ENCODE data around the gene NYAP1. TPM values are rescaled to one million over a fixed set of nuclear protein-coding genes. Genes with fewer than 3 reads are reported as not detected.

The NYAP1 gene
- total RNA-seq, 1 donor: under 0.01 TPM

GRCh38 chr7:100455206-100455605 lies 28.5 kb upstream of the NYAP1 start:
- Histone ChIP-seq H3K4me3 (ENCODE audit: insufficient read depth, low read length) (no peak overlapping the region), H3K27ac (ENCODE audit: low read depth, low read length) (no peak overlapping the region), H3K27me3 (ENCODE audit: insufficient read depth, low read length) (no peaks in the 10 kb centered on the region), H3K79me2 (ENCODE audit: insufficient read depth, low read length) (no peaks in the 10 kb centered on the region), H3K9me3 (ENCODE audit: low read depth, low read length) (no peaks in the 10 kb centered on the region), H4K20me1 (ENCODE audit: insufficient read depth, low read length) (no peaks in the 10 kb centered on the region), H3K4me2 (ENCODE audit: insufficient read depth, low read length) (no peak overlapping the region), H3K36me3 (ENCODE audit: insufficient read depth, low read length) (peaks cover 7% of the 10 kb centered on the region), H3K4me1 (ENCODE audit: insufficient read depth, low read length) (no peaks in the 10 kb centered on the region), H2AFZ (ENCODE audit: low read length) (no peak overlapping the region)
- TF ChIP-seq, protein P1, sequence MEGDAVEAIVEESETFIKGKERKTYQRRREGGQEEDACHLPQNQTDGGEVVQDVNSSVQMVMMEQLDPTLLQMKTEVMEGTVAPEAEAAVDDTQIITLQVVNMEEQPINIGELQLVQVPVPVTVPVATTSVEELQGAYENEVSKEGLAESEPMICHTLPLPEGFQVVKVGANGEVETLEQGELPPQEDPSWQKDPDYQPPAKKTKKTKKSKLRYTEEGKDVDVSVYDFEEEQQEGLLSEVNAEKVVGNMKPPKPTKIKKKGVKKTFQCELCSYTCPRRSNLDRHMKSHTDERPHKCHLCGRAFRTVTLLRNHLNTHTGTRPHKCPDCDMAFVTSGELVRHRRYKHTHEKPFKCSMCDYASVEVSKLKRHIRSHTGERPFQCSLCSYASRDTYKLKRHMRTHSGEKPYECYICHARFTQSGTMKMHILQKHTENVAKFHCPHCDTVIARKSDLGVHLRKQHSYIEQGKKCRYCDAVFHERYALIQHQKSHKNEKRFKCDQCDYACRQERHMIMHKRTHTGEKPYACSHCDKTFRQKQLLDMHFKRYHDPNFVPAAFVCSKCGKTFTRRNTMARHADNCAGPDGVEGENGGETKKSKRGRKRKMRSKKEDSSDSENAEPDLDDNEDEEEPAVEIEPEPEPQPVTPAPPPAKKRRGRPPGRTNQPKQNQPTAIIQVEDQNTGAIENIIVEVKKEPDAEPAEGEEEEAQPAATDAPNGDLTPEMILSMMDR (IDR thresholded peaks at IDR 0.05; ENCODE audit: extremely low read depth, low read depth, low read length): no peak
- no peak for DNase-seq (ENCODE audit: insufficient read length, low spot score, missing footprints)

DNA sequence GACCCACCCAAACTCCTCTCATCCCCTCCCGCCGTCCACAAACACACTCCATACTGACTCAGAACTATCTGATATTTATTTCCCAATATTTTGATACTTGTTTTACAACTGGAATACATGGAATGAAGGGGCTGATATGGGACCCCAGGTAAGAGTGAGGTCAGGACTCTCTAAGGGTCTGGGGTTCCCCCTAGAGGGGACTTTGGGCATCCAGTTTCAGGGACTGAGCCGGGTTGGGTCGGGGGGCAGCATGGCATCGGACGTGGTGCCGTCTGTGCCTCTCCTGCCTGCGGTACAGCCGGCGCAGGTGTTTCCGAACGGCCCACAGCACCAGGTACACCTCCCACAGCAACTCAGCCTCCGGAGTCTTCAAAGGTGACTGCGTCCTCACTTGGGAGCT lies 27.2 kb upstream of the NYAP1 start:
- DNase-seq (ENCODE audit: insufficient read length, low spot score, missing footprints): no peak
- Histone ChIP-seq H3K79me2 (ENCODE audit: insufficient read depth, low read length) (no peaks in the 10 kb centered on the region), H3K27ac (ENCODE audit: low read depth, low read length) (no peak overlapping the region), H3K36me3 (ENCODE audit: insufficient read depth, low read length) (peaks cover 7% of the 10 kb centered on the region), H3K4me3 (ENCODE audit: insufficient read depth, low read length) (no peak overlapping the region), H3K4me2 (ENCODE audit: insufficient read depth, low read length) (no peak overlapping the region), H3K9me3 (ENCODE audit: low read depth, low read length) (no peaks in the 10 kb centered on the region), H4K20me1 (ENCODE audit: insufficient read depth, low read length) (no peaks in the 10 kb centered on the region), H3K4me1 (ENCODE audit: insufficient read depth, low read length) (no peaks in the 10 kb centered on the region), H2AFZ (ENCODE audit: low read length) (no peak overlapping the region), H3K27me3 (ENCODE audit: insufficient read depth, low read length) (no peaks in the 10 kb centered on the region)
- TF ChIP-seq, protein P1 (IDR thresholded peaks at IDR 0.05; ENCODE audit: extremely low read depth, low read depth, low read length): no peak

- no peaks in the 10 kb centered on the region for H3K27me3 ChIP-seq (ENCODE audit: insufficient read depth, low read length)
- no peak overlapping the region for H3K27ac ChIP-seq (ENCODE audit: low read depth, low read length)
- TF ChIP-seq, protein P1 (IDR thresholded peaks at IDR 0.05; ENCODE audit: extremely low read depth, low read depth, low read length): no peak
- no peaks in the 10 kb centered on the region for H3K4me1 ChIP-seq (ENCODE audit: insufficient read depth, low read length)
- no peak for DNase-seq (ENCODE audit: insufficient read length, low spot score, missing footprints)
- H4K20me1 ChIP-seq (ENCODE audit: insufficient read depth, low read length): no peaks in the 10 kb centered on the region
- no peaks in the 10 kb centered on the region for H3K9me3 ChIP-seq (ENCODE audit: low read depth, low read length)
- H3K79me2 ChIP-seq (ENCODE audit: insufficient read depth, low read length): no peaks in the 10 kb centered on the region
- H3K4me2 ChIP-seq (ENCODE audit: insufficient read depth, low read length): no peak overlapping the region
- no peak overlapping the region for H2AFZ ChIP-seq (ENCODE audit: low read length)
- H3K4me3 ChIP-seq (ENCODE audit: insufficient read depth, low read length): no peak overlapping the region
- H3K36me3 ChIP-seq (ENCODE audit: insufficient read depth, low read length): peaks cover 7% of the 10 kb centered on the region
These were observed 26.7 kb upstream of the NYAP1 start for GRCh38 chr7:100457033-100457432.

DNA sequence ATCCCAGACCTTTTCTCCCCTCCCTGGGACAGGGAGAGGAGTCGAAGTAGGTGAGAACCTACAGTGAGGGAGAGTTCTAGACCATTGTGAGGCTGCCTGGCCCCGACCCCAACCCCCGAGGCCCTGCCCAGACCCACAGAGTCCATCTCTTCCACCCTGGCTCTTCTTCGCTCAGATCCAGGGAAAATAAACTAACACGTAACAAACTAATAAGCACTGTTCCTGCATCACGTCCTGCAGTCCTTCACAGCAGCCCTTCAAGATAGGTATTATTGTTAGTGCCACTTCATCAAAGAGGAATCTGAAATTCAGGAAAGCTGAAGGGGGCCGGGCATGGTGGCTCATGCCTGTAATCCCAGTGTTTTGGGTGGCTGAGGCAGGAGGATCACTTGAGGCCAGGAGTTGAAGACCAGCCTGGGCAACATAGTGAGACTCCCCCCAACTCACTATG lies 19.5 kb upstream of the NYAP1 start, which contains the start of gene SPACDR:
Gene SPACDR, minus strand, starts transcription at position 51 of the 451 bp plus-strand sequence. CDS start 235 bp downstream, outside the sequence.
- peaks cover 2% of the 10 kb centered on the region for H4K20me1 ChIP-seq (ENCODE audit: insufficient read depth, low read length)
- no peak within 1 kb of the TSS for H3K4me2 ChIP-seq (ENCODE audit: insufficient read depth, low read length)
- DNase-seq (ENCODE audit: insufficient read length, low spot score, missing footprints): peak; percentile 77
- TF ChIP-seq, protein P1 (IDR thresholded peaks at IDR 0.05; ENCODE audit: extremely low read depth, low read depth, low read length): no peak
- no peak within 1 kb of the TSS for H3K4me3 ChIP-seq (ENCODE audit: insufficient read depth, low read length)
- no peaks in the 10 kb centered on the region for H3K9me3 ChIP-seq (ENCODE audit: low read depth, low read length)
- peaks cover 5% of the 10 kb centered on the region for H3K36me3 ChIP-seq (ENCODE audit: insufficient read depth, low read length)
- no peak within 1 kb of the TSS for H2AFZ ChIP-seq (ENCODE audit: low read length)
- H3K27ac ChIP-seq (ENCODE audit: low read depth, low read length): no peak within 1 kb of the TSS
- H3K27me3 ChIP-seq (ENCODE audit: insufficient read depth, low read length): no peaks in the 10 kb centered on the region
- H3K4me1 ChIP-seq (ENCODE audit: insufficient read depth, low read length): no peaks in the 10 kb centered on the region
- peaks cover 4% of the 10 kb centered on the region for H3K79me2 ChIP-seq (ENCODE audit: insufficient read depth, low read length)
